Measurements from ENCODE around the gene KLHL2. TPM values are rescaled to one million over a fixed set of nuclear protein-coding genes. Genes with fewer than 3 reads are reported as not detected.
A peak's percentile ranks its signal among the peaks of the same experiment; 100 is the strongest.
"Not testable (repeated sequence)": the region's sequence is repeated elsewhere in the genome, so short reads cannot be mapped to it uniquely, and the experiment has no call there.

The KLHL2 gene
- total and polyA plus RNA-seq, 4 experiments from 2014 or later: 2.1 to 19.3 (median 13.3) TPM

- H3K27me3 ChIP-seq (ENCODE audit: insufficient read depth, low read length); H3K4me1 ChIP-seq (ENCODE audit: insufficient read depth, low read length); H3K27me3 Mint-ChIP-seq; H3K4me3 Mint-ChIP-seq; H3K9me3 ChIP-seq (ENCODE audit: control insufficient read depth in 1 of 2, low read length in 2 of 2); H3K36me3 Mint-ChIP-seq; DNase-seq; H3K9me3 Mint-ChIP-seq; intact Hi-C loops (cut with micrococcal nuclease); POLR2A ChIA-PET (ENCODE audit: partially characterized antibody); H3K4me3 ChIP-seq (ENCODE audit: low read length in 2 of 2); H3K27ac ChIP-seq (ENCODE audit: low read depth, low read length); CTCF ChIA-PET (ENCODE audit: partially characterized antibody); H3K36me3 ChIP-seq (ENCODE audit: insufficient read depth, low read length): not testable (repeated sequence)
- Mint-ChIP-seq H3K4me1 (peaks cover 29 to 52% (median 46%) of the 10 kb centered on the region in 4 donors), H3K27ac (peak overlapping the region in 1 of 7 donors; percentile 30)
Observed at GRCh38 chr4:165215761-165216487, 8.6 kb downstream of the KLHL2 start.

- ChIA-PET CTCF (ENCODE audit: partially characterized antibody) (no interaction called here), POLR2A (ENCODE audit: partially characterized antibody) (no interaction called here)
- no peak for DNase-seq
- intact Hi-C loops (cut with micrococcal nuclease): no loop called here
- Mint-ChIP-seq H3K27me3 (no peaks in the 10 kb centered on the region), H3K9me3 (peaks cover 0 to 2% (median 0%) of the 10 kb centered on the region in 8 donors), H3K4me3 (no peak overlapping the region), H3K27ac (peak overlapping the region in 1 of 7 donors; percentile 4), H3K4me1 (peaks cover 34 to 54% (median 48%) of the 10 kb centered on the region in 4 donors), H3K36me3 (peaks cover 9 to 12% of the 10 kb centered on the region in 2 donors)
- no peaks in the 10 kb centered on the region for H3K36me3 ChIP-seq (ENCODE audit: insufficient read depth, low read length)
- H3K4me1 ChIP-seq (ENCODE audit: insufficient read depth, low read length): peaks cover 3% of the 10 kb centered on the region
- H3K27ac ChIP-seq (ENCODE audit: low read depth, low read length): no peak overlapping the region
- H3K27me3 ChIP-seq (ENCODE audit: insufficient read depth, low read length): no peaks in the 10 kb centered on the region
- H3K9me3 ChIP-seq (ENCODE audit: control insufficient read depth in 1 of 2, low read length in 2 of 2): no peaks in the 10 kb centered on the region
- no peak overlapping the region for H3K4me3 ChIP-seq (ENCODE audit: low read length in 2 of 2)
Observed at GRCh38 chr4:165217325-165217724, 10.0 kb downstream of the KLHL2 start.

- DNase-seq; intact Hi-C loops (cut with micrococcal nuclease); H3K36me3 ChIP-seq (ENCODE audit: insufficient read depth, low read length); H3K4me3 ChIP-seq (ENCODE audit: low read length in 2 of 2); POLR2A ChIA-PET (ENCODE audit: partially characterized antibody); H3K4me1 ChIP-seq (ENCODE audit: insufficient read depth, low read length); H3K27me3 Mint-ChIP-seq; H3K27me3 ChIP-seq (ENCODE audit: insufficient read depth, low read length); H3K9me3 ChIP-seq (ENCODE audit: control insufficient read depth in 1 of 2, low read length in 2 of 2); H3K9me3 Mint-ChIP-seq; CTCF ChIA-PET (ENCODE audit: partially characterized antibody); H3K27ac ChIP-seq (ENCODE audit: low read depth, low read length): not testable (repeated sequence)
- peak overlapping the region in 1 of 8 donors; percentile 3 for H3K4me3 Mint-ChIP-seq
- peaks cover 24 to 50% (median 31%) of the 10 kb centered on the region in 4 donors for H3K4me1 Mint-ChIP-seq
- peaks cover 14 to 25% of the 10 kb centered on the region in 2 donors for H3K36me3 Mint-ChIP-seq
- peak overlapping the region in 5 of 7 donors; percentile 11 to 89 (median 74) for H3K27ac Mint-ChIP-seq
Observed at GRCh38 chr4:165221306-165221705, 13.9 kb downstream of the KLHL2 start.

GRCh38 chr4:165221993-165222650, 14.8 kb downstream of the KLHL2 start:
- not testable (repeated sequence) for H3K4me3 ChIP-seq (ENCODE audit: low read length in 2 of 2)
- Mint-ChIP-seq H3K4me3 (peak overlapping the region in 2 of 8 donors; percentile 18 to 20), H3K27ac (peak overlapping the region in 3 of 7 donors; percentile 46 to 62 (median 57))

GRCh38 chr4:165222651-165222994, 15.3 kb downstream of the KLHL2 start:
- Mint-ChIP-seq H3K27me3 (no peaks in the 10 kb centered on the region), H3K4me3 (peak overlapping the region in 5 of 8 donors; percentile 0 to 44 (median 18)), H3K4me1 (peaks cover 19 to 41% (median 22%) of the 10 kb centered on the region in 4 donors), H3K9me3 (peaks cover 0 to 2% (median 0%) of the 10 kb centered on the region in 8 donors), H3K36me3 (peaks cover 14 to 26% of the 10 kb centered on the region in 2 donors), H3K27ac (peak overlapping the region in 4 of 7 donors; percentile 44 to 83 (median 62))
- ChIA-PET CTCF (ENCODE audit: partially characterized antibody) (no interaction called here), POLR2A (ENCODE audit: partially characterized antibody) (no interaction called here)
- peaks cover 7% of the 10 kb centered on the region for H3K4me1 ChIP-seq (ENCODE audit: insufficient read depth, low read length)
- no peak overlapping the region for H3K27ac ChIP-seq (ENCODE audit: low read depth, low read length)
- no peak for DNase-seq
- no peaks in the 10 kb centered on the region for H3K27me3 ChIP-seq (ENCODE audit: insufficient read depth, low read length)
- H3K36me3 ChIP-seq (ENCODE audit: insufficient read depth, low read length): no peaks in the 10 kb centered on the region
- intact Hi-C loops (cut with micrococcal nuclease): no loop called here
- H3K4me3 ChIP-seq (ENCODE audit: low read length in 2 of 2): no peak overlapping the region
- no peaks in the 10 kb centered on the region for H3K9me3 ChIP-seq (ENCODE audit: control insufficient read depth in 1 of 2, low read length in 2 of 2)

More at GRCh38 chr4:165221993-165222650, 14.8 kb downstream of the KLHL2 start:
- H3K9me3 Mint-ChIP-seq; DNase-seq; H3K4me1 ChIP-seq (ENCODE audit: insufficient read depth, low read length); POLR2A ChIA-PET (ENCODE audit: partially characterized antibody); H3K27me3 Mint-ChIP-seq; H3K27ac ChIP-seq (ENCODE audit: low read depth, low read length); H3K9me3 ChIP-seq (ENCODE audit: control insufficient read depth in 1 of 2, low read length in 2 of 2); CTCF ChIA-PET (ENCODE audit: partially characterized antibody); intact Hi-C loops (cut with micrococcal nuclease); H3K27me3 ChIP-seq (ENCODE audit: insufficient read depth, low read length); H3K36me3 ChIP-seq (ENCODE audit: insufficient read depth, low read length): not testable (repeated sequence)
- Mint-ChIP-seq H3K4me1 (peaks cover 20 to 45% (median 26%) of the 10 kb centered on the region in 4 donors), H3K36me3 (peaks cover 14 to 26% of the 10 kb centered on the region in 2 donors)

- H3K27ac ChIP-seq (ENCODE audit: low read depth, low read length); H3K4me1 ChIP-seq (ENCODE audit: insufficient read depth, low read length); H3K27me3 Mint-ChIP-seq; CTCF ChIA-PET (ENCODE audit: partially characterized antibody); intact Hi-C loops (cut with micrococcal nuclease); H3K9me3 Mint-ChIP-seq; H3K27ac Mint-ChIP-seq; POLR2A ChIA-PET (ENCODE audit: partially characterized antibody); H3K4me3 Mint-ChIP-seq; H3K4me3 ChIP-seq (ENCODE audit: low read length in 2 of 2); H3K27me3 ChIP-seq (ENCODE audit: insufficient read depth, low read length); H3K9me3 ChIP-seq (ENCODE audit: control insufficient read depth in 1 of 2, low read length in 2 of 2); DNase-seq; H3K36me3 ChIP-seq (ENCODE audit: insufficient read depth, low read length): not testable (repeated sequence)
- H3K4me1 Mint-ChIP-seq: peaks cover 5 to 17% (median 7%) of the 10 kb centered on the region in 4 donors
- peaks cover 34 to 47% of the 10 kb centered on the region in 2 donors for H3K36me3 Mint-ChIP-seq
Observed at GRCh38 chr4:165227401-165227800, 20.0 kb downstream of the KLHL2 start.

- H3K36me3 Mint-ChIP-seq: peaks cover 29 to 42% of the 10 kb centered on the region in 2 donors
Observed at GRCh38 chr4:165229490-165230200, 22.3 kb downstream of the KLHL2 start.

More at GRCh38 chr4:165229490-165230200, 22.3 kb downstream of the KLHL2 start:
- DNase-seq; H3K9me3 Mint-ChIP-seq; H3K27ac ChIP-seq (ENCODE audit: low read depth, low read length); H3K36me3 ChIP-seq (ENCODE audit: insufficient read depth, low read length); H3K4me3 ChIP-seq (ENCODE audit: low read length in 2 of 2); H3K4me3 Mint-ChIP-seq; H3K27me3 ChIP-seq (ENCODE audit: insufficient read depth, low read length); H3K4me1 ChIP-seq (ENCODE audit: insufficient read depth, low read length); H3K4me1 Mint-ChIP-seq; intact Hi-C loops (cut with micrococcal nuclease); H3K27me3 Mint-ChIP-seq; POLR2A ChIA-PET (ENCODE audit: partially characterized antibody); CTCF ChIA-PET (ENCODE audit: partially characterized antibody); H3K9me3 ChIP-seq (ENCODE audit: control insufficient read depth in 1 of 2, low read length in 2 of 2): not testable (repeated sequence)
- peak overlapping the region in 1 of 7 donors; percentile 43 for H3K27ac Mint-ChIP-seq

Data from CD4-positive, alpha-beta memory T cell (primary cell).